Stimulated activated CD4-positive, alpha-beta T cell treated with anti-CD3 and anti-CD28 coated beads, Interleukin-1b, Interleukin-23, amount 100 ng/mL, for 48 hours (primary cell): ENCODE measurements around the gene ITPK1.

Experiments used
- DNase-seq: peaks from one replicate; pipeline ENCODE4 v3.0.0-alpha.2; 2020

The ITPK1 gene

GRCh38 chr14:93103392-93104080, 12.2 kb downstream of the ITPK1 start:
- DNase-seq, result peak; percentile 62

DNA sequence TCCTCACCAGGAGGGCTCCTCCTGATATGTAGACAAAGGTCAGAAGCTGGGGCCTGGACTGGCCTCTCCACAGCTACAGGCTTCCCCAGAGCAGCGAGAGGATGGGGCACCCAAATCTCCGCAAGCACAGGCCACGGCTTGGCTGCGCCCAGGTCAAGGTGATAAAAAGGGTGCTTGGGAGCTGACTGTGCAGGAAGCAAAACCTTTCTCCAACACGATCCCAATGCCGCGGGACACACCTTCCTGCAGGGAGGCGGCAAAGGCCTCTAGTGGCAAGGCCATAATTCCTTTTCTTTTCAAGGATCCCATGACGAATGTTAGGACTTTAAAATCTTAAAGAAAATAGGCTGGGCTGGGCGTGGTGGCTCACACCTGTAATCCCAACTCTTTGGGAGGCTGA, 13.6 kb downstream of the ITPK1 start:
- DNase-seq, result no peak

- no peak for DNase-seq
Observed at GRCh38 chr14:93101181-93101580, 14.5 kb downstream of the ITPK1 start.

GRCh38 chr14:93100570-93100969, 15.2 kb downstream of the ITPK1 start:
- DNase-seq, result no peak

- DNase-seq, result no peak
Observed at GRCh38 chr14:93100100-93100499, 15.6 kb downstream of the ITPK1 start.

GRCh38 chr14:93099643-93100042, 16.1 kb downstream of the ITPK1 start:
- DNase-seq, result no peak

- no peak for DNase-seq
Observed at GRCh38 chr14:93099196-93099595, 16.5 kb downstream of the ITPK1 start.

DNA sequence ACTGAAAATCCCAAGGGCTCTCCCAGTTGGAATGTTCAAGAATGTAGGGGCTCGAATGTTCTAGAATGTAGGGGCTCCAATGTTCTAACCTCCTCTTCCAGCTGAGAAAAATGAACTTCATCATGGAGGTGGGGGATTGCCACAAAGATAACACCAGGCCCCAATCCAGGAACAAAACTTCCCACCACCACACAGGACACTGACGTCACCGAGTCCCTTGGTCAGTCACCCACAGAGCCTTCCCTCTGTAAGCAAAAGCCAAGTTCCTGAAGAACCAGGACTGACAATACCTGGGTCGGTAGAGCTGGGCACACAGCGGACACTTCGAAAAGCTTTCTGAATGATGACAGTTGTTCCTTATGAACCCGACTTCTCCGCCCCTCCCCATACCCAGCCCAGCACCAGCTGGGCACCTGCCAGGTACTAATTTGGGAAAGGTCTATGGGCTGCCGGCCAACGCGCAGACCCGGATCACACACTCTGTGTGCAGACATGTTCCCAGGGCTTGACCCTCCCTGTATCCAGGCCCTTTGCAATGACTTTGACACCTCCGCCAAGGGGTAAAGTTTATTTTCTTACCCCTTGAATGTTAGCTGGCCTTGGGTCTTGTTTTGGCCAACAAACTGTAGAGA, 18.9 kb downstream of the ITPK1 start:
- DNase-seq, result no peak

GRCh38 chr14:93095742-93096510, 19.8 kb downstream of the ITPK1 start:
- DNase-seq, result no peak

- DNase-seq, result no peak
Observed at GRCh38 chr14:93094121-93094918, 21.4 kb downstream of the ITPK1 start.

DNA sequence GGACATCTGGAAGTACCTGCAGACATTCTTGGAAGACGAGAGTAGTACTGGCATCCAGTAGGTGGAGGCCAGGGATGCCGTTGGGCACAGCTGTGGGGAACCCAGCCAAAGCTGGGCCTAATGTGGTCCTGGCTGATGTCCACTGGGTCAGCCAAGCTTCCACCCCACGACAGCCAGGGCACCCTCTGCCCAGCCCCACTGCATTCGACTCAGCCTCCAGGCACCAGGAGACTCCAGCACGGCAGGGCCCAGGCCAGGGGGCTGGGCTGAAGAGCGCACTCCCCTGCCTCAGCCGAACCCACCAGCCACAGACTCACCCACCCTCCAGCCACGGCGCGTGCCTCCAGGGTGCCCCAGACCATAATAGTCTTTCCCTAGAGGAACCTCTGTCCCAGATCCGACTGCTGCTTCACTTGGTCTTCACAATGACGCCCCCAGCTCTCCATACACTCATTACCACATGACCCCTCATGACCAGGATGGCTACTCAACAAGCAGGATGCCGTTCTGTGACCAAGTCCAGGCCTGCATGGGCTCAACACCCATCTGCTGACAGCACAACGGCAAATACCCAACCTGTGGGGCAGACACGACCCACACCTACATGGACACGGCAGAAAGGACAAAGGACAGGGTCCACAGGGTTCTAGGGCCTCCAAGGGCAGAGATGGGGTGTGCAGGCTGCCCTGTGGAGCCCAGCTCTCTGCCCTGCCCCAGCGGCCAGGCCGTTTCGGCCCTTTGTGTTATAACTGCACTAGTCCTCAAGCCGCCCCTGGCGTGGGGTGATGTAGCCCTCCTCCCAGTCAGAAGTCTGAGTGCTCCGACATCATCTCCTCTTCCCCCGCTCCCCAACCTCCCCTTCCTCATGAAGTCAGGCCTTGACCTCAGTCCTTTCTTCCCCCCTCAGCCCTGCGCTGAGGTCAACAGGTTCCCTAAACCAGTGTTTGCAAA, 22.8 kb downstream of the ITPK1 start:
- no peak for DNase-seq

DNA sequence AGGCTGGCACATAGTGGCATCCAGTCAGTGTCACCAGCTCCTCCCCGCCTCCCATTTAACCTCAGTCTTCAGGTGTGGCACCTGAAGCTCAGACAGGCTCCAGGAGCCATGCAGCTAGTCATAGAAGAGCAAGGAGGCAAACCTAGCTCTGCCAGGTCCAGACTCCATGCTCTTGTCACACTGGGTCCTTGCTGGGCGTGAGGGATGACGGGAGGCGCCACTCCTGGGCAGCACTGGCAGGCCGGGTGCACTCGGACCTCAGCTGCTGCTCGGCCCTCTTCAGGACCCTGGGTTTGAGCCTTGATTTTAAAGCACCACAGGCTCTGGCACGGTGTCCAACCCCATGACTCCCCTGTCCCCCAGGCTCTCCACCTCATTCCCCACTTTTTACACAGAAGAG, 24.1 kb downstream of the ITPK1 start:
- DNase-seq, result no peak

DNA sequence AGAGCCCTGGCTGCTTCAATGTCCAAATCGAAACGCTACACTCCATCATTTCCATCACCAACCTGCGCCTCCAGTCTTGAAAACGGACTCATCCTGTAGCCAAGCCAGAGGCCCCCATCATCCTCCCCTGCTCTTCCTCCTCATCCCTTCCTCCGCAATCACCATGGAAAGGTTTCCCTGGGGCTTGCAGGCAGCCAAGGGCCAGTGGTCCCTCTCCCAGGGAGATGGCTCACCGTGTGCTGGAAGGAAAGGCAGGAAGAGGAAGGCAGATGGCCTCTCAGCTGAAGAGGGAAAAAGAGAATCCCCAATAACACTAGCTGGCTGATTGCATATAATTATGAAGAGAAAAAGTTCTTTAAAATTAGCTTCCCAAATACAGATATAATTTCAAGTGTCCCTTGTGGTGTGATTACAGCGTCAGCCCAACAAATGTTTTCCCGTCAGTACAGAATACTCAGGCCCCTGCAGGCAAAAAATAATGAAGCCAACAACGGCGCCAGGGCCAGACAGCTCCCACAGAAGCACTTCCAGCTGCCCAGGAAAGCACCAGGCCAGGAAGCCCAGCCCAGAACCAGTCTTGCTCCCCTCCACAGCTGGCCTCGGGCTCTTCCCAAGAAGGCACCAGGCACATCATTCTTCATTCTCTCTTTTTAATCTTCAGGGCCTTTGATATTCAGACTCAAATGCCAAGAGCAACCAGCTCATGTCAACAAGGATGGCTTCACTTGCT, 24.7 kb downstream of the ITPK1 start:
- no peak for DNase-seq

DNA sequence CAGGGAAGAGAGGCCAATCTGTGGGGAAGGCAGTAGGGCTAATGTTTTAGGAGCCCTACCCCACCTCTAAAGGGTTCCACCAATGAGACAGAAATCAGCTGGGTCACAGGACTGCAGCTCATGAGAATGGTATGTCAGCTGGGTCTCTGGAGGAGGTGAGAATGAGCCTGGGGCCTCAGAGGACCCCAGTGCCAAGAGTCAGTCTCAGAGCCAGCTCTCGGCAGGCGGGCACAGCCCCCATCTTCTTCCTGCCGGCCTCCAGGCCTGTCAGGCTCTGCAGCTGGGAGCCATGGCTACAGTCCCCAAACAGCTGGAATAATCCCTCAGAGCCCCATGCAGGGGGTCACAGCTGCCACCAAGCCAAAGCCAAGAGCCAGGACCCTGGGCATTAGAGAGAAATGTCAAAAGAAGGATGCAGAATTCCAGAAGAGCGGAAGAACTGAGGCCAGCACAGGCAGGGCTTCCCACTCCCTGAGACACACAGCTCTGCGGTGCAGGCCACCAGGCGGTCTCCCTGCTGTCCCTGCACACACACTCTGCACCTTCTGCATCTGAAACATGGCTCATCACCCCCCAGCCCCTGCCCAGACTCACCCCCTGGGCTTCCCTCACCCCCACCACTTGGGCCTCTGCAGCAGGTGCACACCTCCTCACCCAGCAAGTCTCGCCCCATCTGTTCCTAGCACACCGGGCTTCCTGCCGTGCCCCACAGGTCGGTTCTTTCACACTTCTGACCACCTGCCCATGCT, 26.0 kb downstream of the ITPK1 start:
- DNase-seq, result no peak

DNA sequence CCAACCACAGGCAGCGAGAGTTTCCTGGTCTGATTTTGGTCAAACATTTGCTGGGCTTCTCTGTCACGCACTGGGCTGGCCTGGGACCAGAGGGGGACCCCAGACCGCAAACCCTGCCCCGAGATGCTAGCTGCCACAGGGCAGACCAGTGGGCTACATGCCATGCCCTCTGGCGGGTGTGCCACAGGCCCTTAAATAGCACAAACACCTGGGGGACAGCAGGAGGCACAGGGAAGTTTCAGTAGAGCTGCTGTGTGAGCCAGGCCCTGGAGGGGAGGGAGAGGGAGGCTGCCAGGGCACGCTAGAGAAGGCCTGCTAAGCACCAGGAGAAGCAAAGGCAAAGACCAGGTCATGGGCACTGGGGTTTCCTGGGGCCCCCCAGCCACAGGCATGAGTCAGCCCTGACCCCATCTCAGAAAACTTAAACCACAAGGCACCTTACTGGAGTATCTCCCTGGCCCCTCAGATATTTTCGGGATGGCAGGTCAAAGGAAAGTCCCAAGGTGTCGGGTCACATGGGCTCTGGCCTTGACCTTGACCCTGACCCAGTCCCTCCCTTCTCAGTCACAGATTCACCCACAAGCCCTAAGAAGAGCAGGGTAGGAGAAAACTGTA, 29.2 kb downstream of the ITPK1 start:
- DNase-seq, result no peak

DNA sequence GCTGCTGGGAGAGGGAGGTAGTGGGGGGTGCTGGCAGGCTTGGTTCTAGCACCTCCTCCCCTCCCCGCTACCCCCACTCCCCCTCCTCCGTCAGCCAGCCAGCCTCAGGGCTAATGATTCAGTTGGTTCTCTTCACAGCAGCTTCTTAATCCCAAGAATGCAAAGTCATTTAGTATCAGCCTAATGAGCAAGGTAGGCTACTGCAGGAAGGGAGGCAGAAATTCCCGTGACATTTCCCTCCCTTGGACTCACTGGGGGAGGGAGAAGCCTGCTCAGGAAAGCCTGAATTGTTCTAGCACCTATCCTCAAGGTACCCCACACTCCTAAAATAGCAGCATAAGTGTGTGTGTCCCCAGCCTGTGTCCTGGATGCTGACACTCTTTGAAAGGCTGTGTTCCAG, 29.8 kb downstream of the ITPK1 start:
- DNase-seq, result no peak

DNA sequence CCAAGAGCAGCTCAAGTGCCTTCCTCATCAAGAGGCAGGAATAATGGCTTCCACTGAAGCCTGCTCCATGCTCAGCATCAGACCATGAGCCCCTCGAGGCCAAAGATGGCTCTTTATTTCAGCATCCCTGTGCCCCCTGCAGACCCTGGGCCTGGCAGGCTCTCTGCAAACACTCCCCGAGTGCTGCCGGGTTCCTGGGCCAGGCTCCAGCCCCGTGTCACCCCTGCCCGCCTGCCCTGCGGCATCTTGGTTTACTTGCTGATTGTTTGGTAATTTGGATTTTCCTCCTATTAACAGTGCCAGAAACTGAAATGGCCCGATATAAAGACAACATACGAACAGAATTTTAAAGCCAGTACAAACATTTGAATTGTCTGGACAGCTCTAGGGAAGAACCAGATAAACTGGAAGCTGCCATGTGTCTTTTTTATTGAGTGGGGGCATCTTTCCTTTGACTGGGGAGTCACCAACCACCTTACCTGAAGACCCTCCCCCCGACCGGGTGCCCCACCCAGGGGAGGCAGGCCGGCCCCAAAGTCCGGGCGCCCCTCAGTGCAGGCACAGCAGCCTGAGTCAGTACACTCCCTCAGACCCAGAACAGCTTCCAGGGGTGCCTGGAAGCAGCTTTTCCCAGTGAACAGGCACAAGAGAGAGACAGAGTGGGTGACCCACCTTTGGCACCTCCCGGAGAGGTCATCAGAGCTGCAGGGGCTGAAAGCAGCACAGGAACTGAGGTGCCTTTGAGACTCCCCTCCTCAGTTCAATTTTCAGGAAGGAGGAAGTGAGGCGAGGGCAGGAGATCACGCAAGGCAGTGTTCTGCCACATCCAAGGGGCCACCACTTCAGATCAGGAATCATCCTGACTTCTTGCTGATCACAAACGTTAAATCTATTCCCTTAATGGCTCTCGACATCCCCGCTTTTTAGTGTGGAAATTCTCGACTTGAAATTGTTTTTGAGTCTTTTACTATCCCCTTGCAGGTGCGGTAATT, 30.6 kb downstream of the ITPK1 start:
- no peak for DNase-seq

- DNase-seq, result no peak
Observed at GRCh38 chr14:93084402-93084801, 31.3 kb downstream of the ITPK1 start.

DNA sequence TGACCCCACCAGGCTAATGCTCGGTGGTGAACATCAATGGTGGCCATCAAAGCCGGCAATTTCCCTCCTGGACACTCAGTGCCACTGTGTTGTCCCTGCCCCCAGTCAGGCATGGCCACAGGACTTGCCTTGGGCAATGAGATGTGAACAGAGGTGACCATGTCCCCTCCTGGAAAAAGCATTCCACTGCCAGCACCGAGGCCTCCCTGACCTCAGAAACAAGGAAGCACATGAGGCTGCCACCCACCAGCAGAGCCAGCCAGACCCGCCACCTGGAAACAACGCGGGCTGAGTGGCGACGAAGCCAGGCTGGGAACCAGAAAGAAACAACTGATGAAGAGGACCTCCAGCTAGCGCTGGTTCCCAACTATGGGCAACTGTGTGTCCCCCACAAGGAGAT, 31.8 kb downstream of the ITPK1 start:
- no peak for DNase-seq
